Cardiac septum (tissue), 1 donor: ENCODE measurements around the gene FARSA. TPM values are rescaled to one million over a fixed set of nuclear protein-coding genes. Genes with fewer than 3 reads are reported as not detected.
"Not testable (repeated sequence)": the region's sequence is repeated elsewhere in the genome, so short reads cannot be mapped to it uniquely, and the experiment has no call there.

ENCODE experiments used
- DNase-seq: peaks from one replicate; pipeline ENCODE4 v3.0.0-alpha.2; 2020; ENCODE audit warnings: low spot score
- intact Hi-C: fragments of 100-400 bp; cut with DNase I; formaldehyde crosslinking; loops from one replicate; pipeline ENCODE4 v1.14.0; 2022
- total RNA-seq: library from RNA; stranded (reverse); fragmentation: NEBNext Ultra II Directional; extraction: Animal tissue kit (Norgen Biotek cat#: 25700); gene quantifications from one replicate; pipeline ENCODE4 v1.2.1, GENCODE V29; 2021
- donor health status: DM: no; HTN: no; CAD: no.

FARSA gene
- total RNA-seq, 1 donor from 2014 or later = 36.3 TPM

- DNase-seq = peak; percentile 90
- intact Hi-C loops = loop anchor here (5.0 kb wide), 1 partner anchor 69 kb away; the partner anchor contains the start of gene KLF1
Observed at GRCh38 chr19:12956446-12957388, 23.2 kb upstream of the FARSA start, which contains the start of gene GADD45GIP1. Gene GADD45GIP1 (minus strand): TSS chr19:12957223. CDS start chr19:12957212, 11 bp downstream.

GRCh38 chr19:12955996-12956395 is 22.5 kb upstream of the FARSA start:
- no peak for DNase-seq
- intact Hi-C loops = loop anchor here (5.0 kb wide), 1 partner anchor 69 kb away; the partner anchor contains the start of gene KLF1

GRCh38 chr19:12955575-12955974 is 22.1 kb upstream of the FARSA start:
- not testable (repeated sequence) for DNase-seq
- intact Hi-C loops = loop anchor here (5.0 kb wide), 1 partner anchor 68 kb away; the partner anchor contains the start of gene KLF1

- intact Hi-C loops = no loop called here
Observed at GRCh38 chr19:12954612-12954962, 21.1 kb upstream of the FARSA start.

GRCh38 chr19:12953799-12954611 is 20.5 kb upstream of the FARSA start:
- intact Hi-C loops = no loop called here
- no peak for DNase-seq

More at GRCh38 chr19:12954612-12954962, 21.1 kb upstream of the FARSA start:
- DNase-seq = no peak

- no peak for DNase-seq
Observed at GRCh38 chr19:12953138-12953798, 19.8 kb upstream of the FARSA start.

GRCh38 chr19:12952488-12953137 is 19.1 kb upstream of the FARSA start:
- intact Hi-C loops = no loop called here
- no peak for DNase-seq

More at GRCh38 chr19:12953138-12953798, 19.8 kb upstream of the FARSA start:
- intact Hi-C loops = no loop called here

GRCh38 chr19:12952050-12952449 is 18.5 kb upstream of the FARSA start:
- intact Hi-C loops, DNase-seq: not testable (repeated sequence)

GRCh38 chr19:12949363-12950283 is 16.1 kb upstream of the FARSA start:
- intact Hi-C loops = no loop called here
- no peak for DNase-seq

GRCh38 chr19:12948612-12949362 is 15.3 kb upstream of the FARSA start:
- intact Hi-C loops = no loop called here
- DNase-seq = no peak

GRCh38 chr19:12947702-12948611 is 14.4 kb upstream of the FARSA start:
- DNase-seq = no peak
- intact Hi-C loops = no loop called here

- intact Hi-C loops = no loop called here
- DNase-seq = no peak
Observed at GRCh38 chr19:12946731-12947496, 13.4 kb upstream of the FARSA start.

GRCh38 chr19:12946092-12946721 is 12.7 kb upstream of the FARSA start:
- intact Hi-C loops = no loop called here
- DNase-seq = no peak

- intact Hi-C loops = no loop called here
- peak; percentile 97 for DNase-seq
Observed at GRCh38 chr19:12945479-12946091, 12.1 kb upstream of the FARSA start, which contains the start of gene RAD23A. Gene RAD23A (plus strand): TSS chr19:12945862. CDS start chr19:12945949, 87 bp downstream.
